Fibroblast of lung (primary cell): Measurements from ENCODE around the gene SMARCA5.

Experiments
- EZH2 ChIP-seq: IDR thresholded peaks from 2 replicates; pipeline ENCODE4 v1.5.1; 2012; ENCODE audit warnings: low read length, control low read depth, mild to moderate bottlenecking; ENCODE audit errors: missing control alignments
- TF ChIP-seq, protein P1 (sequence below), 2 donors: IDR thresholded peaks in 1 of 2; conservative IDR thresholded peaks in 1 of 2; 1 replicate in 1 of 2; 2 replicates in 1 of 2; pipeline ENCODE4 v1.5.1; 2011 to 2012; ENCODE audit warnings: low read length in 2 of 2, control low read depth in 1 of 2, inconsistent platforms in 1 of 2, low read depth in 1 of 2, mild to moderate bottlenecking in 1 of 2

- TF ChIP-seq, protein P1, sequence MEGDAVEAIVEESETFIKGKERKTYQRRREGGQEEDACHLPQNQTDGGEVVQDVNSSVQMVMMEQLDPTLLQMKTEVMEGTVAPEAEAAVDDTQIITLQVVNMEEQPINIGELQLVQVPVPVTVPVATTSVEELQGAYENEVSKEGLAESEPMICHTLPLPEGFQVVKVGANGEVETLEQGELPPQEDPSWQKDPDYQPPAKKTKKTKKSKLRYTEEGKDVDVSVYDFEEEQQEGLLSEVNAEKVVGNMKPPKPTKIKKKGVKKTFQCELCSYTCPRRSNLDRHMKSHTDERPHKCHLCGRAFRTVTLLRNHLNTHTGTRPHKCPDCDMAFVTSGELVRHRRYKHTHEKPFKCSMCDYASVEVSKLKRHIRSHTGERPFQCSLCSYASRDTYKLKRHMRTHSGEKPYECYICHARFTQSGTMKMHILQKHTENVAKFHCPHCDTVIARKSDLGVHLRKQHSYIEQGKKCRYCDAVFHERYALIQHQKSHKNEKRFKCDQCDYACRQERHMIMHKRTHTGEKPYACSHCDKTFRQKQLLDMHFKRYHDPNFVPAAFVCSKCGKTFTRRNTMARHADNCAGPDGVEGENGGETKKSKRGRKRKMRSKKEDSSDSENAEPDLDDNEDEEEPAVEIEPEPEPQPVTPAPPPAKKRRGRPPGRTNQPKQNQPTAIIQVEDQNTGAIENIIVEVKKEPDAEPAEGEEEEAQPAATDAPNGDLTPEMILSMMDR (conservative IDR thresholded peaks at IDR 0.05 in 1 of 2, IDR thresholded peaks at IDR 0.05 in 1 of 2; ENCODE audit: low read depth in 1 of 2, low read length in 2 of 2), result no peak
- TF ChIP-seq EZH2, result no peak
Measured at GRCh38 chr4:143473334-143474126, 40.0 kb upstream of the SMARCA5 start.
